GM12865 (cell line): Measurements from ENCODE around the gene EGLN3.

Experiments
- DNase-seq: peaks from one replicate; pipeline ENCODE4 v3.0.0; 2010; ENCODE audit warnings: low read depth
- H3K4me3 ChIP-seq: 2 replicates; pipeline ENCODE4 v1.5.1; 2011; ENCODE audit warnings: mild to moderate bottlenecking, low read depth, low read length, control low read depth
- CTCF ChIP-seq: IDR thresholded peaks from 2 replicates; pipeline ENCODE4 v1.5.1; 2011; ENCODE audit warnings: low read length, control low read depth, low read depth, inconsistent platforms; ENCODE audit not compliant: insufficient read depth; ENCODE audit errors: missing control alignments

Gene EGLN3

DNA sequence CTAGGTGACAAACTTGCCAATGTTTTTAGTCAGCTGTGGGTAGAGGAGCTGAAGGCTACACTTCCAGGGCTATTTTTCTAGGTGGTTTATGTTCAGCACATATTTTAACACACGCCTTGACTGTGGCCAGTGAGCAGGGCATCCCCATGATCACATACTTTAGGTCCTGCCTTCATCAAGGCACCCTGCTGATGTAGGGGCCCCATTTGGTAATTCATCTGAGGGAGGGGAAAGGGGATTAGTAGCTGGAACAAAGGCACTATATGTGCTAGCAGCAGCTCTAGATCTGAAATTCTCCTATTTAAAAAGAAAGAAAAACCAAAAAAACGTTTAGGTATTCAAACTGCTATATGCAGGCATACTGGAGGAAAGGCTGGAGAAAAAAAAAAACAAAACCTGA, 14.5 kb downstream of the EGLN3 start:
- DNase-seq: no peak
- no peak overlapping the region for H3K4me3 ChIP-seq
- TF ChIP-seq CTCF: no peak

- DNase-seq: no peak
Observed at GRCh38 chr14:33934938-33935337, 15.9 kb downstream of the EGLN3 start.

GRCh38 chr14:33934043-33934750, 16.7 kb downstream of the EGLN3 start:
- no peak for DNase-seq
- no peak overlapping the region for H3K4me3 ChIP-seq
- no peak for TF ChIP-seq CTCF

More at GRCh38 chr14:33934938-33935337, 15.9 kb downstream of the EGLN3 start:
- no peak overlapping the region for H3K4me3 ChIP-seq
- TF ChIP-seq CTCF: no peak

DNA sequence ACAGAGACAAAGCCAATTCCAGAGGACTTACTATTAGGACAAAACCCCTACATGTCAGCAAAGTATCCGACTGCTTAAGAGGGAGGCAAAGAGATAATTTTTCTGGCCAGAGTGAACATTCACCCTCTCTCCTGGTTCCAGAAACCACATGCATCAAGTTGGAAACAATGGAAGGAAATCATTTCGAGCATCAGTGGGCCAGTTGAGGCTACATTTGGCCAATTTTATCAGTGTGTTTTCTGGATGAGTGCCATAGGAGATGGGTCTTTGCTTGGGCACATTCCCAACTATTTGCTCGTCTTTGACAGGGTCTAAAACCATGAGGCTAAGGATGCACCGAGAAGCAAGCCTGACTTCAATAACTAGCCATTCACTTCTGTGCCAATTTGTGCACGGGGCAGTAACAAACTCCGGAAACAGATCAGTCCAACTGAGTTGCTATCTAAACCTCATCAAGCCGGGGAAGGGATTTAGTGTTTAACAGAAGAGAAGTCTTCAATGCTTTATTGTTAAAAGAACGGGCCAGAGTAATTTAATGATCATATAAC, 17.4 kb downstream of the EGLN3 start:
- TF ChIP-seq CTCF: no peak
- no peak overlapping the region for H3K4me3 ChIP-seq

GRCh38 chr14:33932576-33933345, 18.1 kb downstream of the EGLN3 start:
- TF ChIP-seq CTCF: no peak
- H3K4me3 ChIP-seq: no peak overlapping the region
- no peak for DNase-seq

More for the DNA sequence above, 17.4 kb downstream of the EGLN3 start:
- DNase-seq: no peak

DNA sequence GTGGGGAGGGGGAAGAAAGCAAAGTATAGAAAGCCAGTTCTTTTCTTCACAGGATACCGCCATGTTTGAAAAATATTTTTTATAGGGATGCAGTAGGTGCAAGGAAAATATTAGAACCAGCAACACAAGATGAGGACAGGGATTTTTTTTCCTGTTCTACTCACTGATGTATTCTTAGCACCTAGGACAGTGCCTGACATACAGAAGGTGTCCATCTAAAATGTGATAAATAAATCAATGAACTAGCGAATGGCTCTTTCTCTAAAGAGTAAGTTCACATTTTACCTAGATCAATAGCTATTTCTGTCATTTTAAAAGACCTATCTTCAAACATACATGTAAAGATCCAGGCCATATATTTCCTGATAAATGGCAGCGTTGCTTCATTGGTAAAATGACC, 18.8 kb downstream of the EGLN3 start:
- DNase-seq: no peak
- no peak overlapping the region for H3K4me3 ChIP-seq
- no peak for TF ChIP-seq CTCF
